Measurements from ENCODE around the gene DSC2.
"Not testable (repeated sequence)": the region's sequence is repeated elsewhere in the genome, so short reads cannot be mapped to it uniquely, and the experiment has no call there.

DSC2 gene

DNA sequence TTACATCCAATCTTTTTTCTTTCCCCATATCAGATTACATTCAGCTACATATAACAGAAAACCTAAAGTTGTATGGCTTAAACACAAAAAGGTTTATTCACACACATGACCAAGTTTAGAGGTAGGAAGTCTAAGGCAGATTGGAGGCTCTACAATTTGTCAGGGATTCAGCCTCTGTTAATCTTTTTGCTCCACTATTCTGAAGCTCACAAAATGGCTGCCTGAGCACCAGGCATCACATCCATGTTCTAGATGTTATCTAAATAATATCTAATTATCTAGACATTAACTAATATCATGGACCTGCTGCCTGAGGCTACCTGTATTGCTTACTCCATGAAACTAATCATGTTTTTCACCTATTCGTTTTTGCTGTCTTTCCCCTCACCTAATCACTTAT is 23.7 kb upstream of the DSC2 start:
- no peak for TF ChIP-seq EZH2phosphoT487 (IDR thresholded peaks at IDR 0.05; ENCODE audit: low read depth)
- TF ChIP-seq, protein P1, sequence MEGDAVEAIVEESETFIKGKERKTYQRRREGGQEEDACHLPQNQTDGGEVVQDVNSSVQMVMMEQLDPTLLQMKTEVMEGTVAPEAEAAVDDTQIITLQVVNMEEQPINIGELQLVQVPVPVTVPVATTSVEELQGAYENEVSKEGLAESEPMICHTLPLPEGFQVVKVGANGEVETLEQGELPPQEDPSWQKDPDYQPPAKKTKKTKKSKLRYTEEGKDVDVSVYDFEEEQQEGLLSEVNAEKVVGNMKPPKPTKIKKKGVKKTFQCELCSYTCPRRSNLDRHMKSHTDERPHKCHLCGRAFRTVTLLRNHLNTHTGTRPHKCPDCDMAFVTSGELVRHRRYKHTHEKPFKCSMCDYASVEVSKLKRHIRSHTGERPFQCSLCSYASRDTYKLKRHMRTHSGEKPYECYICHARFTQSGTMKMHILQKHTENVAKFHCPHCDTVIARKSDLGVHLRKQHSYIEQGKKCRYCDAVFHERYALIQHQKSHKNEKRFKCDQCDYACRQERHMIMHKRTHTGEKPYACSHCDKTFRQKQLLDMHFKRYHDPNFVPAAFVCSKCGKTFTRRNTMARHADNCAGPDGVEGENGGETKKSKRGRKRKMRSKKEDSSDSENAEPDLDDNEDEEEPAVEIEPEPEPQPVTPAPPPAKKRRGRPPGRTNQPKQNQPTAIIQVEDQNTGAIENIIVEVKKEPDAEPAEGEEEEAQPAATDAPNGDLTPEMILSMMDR (IDR thresholded peaks at IDR 0.05; ENCODE audit: low read depth, low read length): no peak
- no peaks in the 10 kb centered on the region for H3K9me3 ChIP-seq (ENCODE audit: insufficient read depth, low read length)

GRCh38 chr18:31123125-31123524 is 20.9 kb upstream of the DSC2 start:
- not testable (repeated sequence) for H2AFZ ChIP-seq (ENCODE audit: low read depth, low read length); H3K27ac ChIP-seq (ENCODE audit: low read length); H3K36me3 ChIP-seq (replicated peaks; ENCODE audit: low read depth, low read length); H4K20me1 ChIP-seq (ENCODE audit: insufficient read depth, low read length); H3K9ac ChIP-seq (ENCODE audit: low read length); H3K79me2 ChIP-seq (ENCODE audit: low read length); H3K4me3 ChIP-seq (ENCODE audit: low read length); H3K27me3 ChIP-seq (ENCODE audit: low read depth, low read length); H3K9me3 ChIP-seq (ENCODE audit: insufficient read depth, low read length); H3K4me1 ChIP-seq (ENCODE audit: low read length); H3K4me2 ChIP-seq (ENCODE audit: low read length)

More for the DNA sequence above, 23.7 kb upstream of the DSC2 start:
- H3K27me3 ChIP-seq (ENCODE audit: low read depth, low read length): no peaks in the 10 kb centered on the region
- H3K4me1 ChIP-seq (ENCODE audit: low read length): no peaks in the 10 kb centered on the region; the same call in 1 of the 2 replicates
- H3K79me2 ChIP-seq (ENCODE audit: low read length): no peaks in the 10 kb centered on the region
- no peak overlapping the region for H3K27ac ChIP-seq (ENCODE audit: low read length)
- H3K36me3 ChIP-seq (replicated peaks; ENCODE audit: low read depth, low read length): no peaks in the 10 kb centered on the region
- H3K4me3 ChIP-seq (ENCODE audit: low read length): no peak overlapping the region
- no peak overlapping the region for H3K9ac ChIP-seq (ENCODE audit: low read length)
- no peak overlapping the region for H3K4me2 ChIP-seq (ENCODE audit: low read length)
- no peaks in the 10 kb centered on the region for H4K20me1 ChIP-seq (ENCODE audit: insufficient read depth, low read length)
- no peak overlapping the region for H2AFZ ChIP-seq (ENCODE audit: low read depth, low read length)

- Histone ChIP-seq H3K79me2 (ENCODE audit: low read length) (no peaks in the 10 kb centered on the region), H4K20me1 (ENCODE audit: insufficient read depth, low read length) (no peaks in the 10 kb centered on the region), H3K4me3 (ENCODE audit: low read length) (no peak overlapping the region), H3K27ac (ENCODE audit: low read length) (no peak overlapping the region), H3K36me3 (replicated peaks; ENCODE audit: low read depth, low read length) (no peaks in the 10 kb centered on the region), H3K27me3 (ENCODE audit: low read depth, low read length) (no peaks in the 10 kb centered on the region), H3K9ac (ENCODE audit: low read length) (no peak overlapping the region), H3K4me1 (ENCODE audit: low read length) (no peaks in the 10 kb centered on the region; the same call in 1 of the 2 replicates), H2AFZ (ENCODE audit: low read depth, low read length) (no peak overlapping the region), H3K4me2 (ENCODE audit: low read length) (no peak overlapping the region), H3K9me3 (ENCODE audit: insufficient read depth, low read length) (no peaks in the 10 kb centered on the region)
- TF ChIP-seq, protein P1 (IDR thresholded peaks at IDR 0.05; ENCODE audit: low read depth, low read length): no peak
- no peak for TF ChIP-seq EZH2phosphoT487 (IDR thresholded peaks at IDR 0.05; ENCODE audit: low read depth)
Measured at GRCh38 chr18:31120594-31120993, 18.4 kb upstream of the DSC2 start.

GRCh38 chr18:31116853-31117595 is 14.8 kb upstream of the DSC2 start:
- H3K9me3 ChIP-seq (ENCODE audit: insufficient read depth, low read length): no peaks in the 10 kb centered on the region
- no peaks in the 10 kb centered on the region; the same call in 1 of the 2 replicates for H3K4me1 ChIP-seq (ENCODE audit: low read length)
- no peaks in the 10 kb centered on the region for H3K36me3 ChIP-seq (replicated peaks; ENCODE audit: low read depth, low read length)
- H4K20me1 ChIP-seq (ENCODE audit: insufficient read depth, low read length): no peaks in the 10 kb centered on the region
- TF ChIP-seq, protein P1 (IDR thresholded peaks at IDR 0.05; ENCODE audit: low read depth, low read length): no peak
- TF ChIP-seq EZH2phosphoT487 (IDR thresholded peaks at IDR 0.05; ENCODE audit: low read depth): no peak
- H3K4me2 ChIP-seq (ENCODE audit: low read length): no peak overlapping the region
- no peaks in the 10 kb centered on the region for H3K27me3 ChIP-seq (ENCODE audit: low read depth, low read length)
- H3K27ac ChIP-seq (ENCODE audit: low read length): no peak overlapping the region
- no peak overlapping the region for H3K4me3 ChIP-seq (ENCODE audit: low read length)
- H2AFZ ChIP-seq (ENCODE audit: low read depth, low read length): no peak overlapping the region
- no peak overlapping the region for H3K9ac ChIP-seq (ENCODE audit: low read length)
- H3K79me2 ChIP-seq (ENCODE audit: low read length): no peaks in the 10 kb centered on the region

All from OCI-LY3 (cell line).